GM06990 (cell line): ENCODE data around the gene SLC51B.

Experiments
- DNase-seq: peaks from one replicate; pipeline ENCODE4 v3.0.0-alpha.2; 2011; ENCODE audit not compliant: insufficient read length; ENCODE audit errors: extremely low read depth
- H3K27me3 ChIP-seq: replicated peaks from 2 replicates; pipeline ENCODE4 v1.6.0; 2011; ENCODE audit warnings: low read length; ENCODE audit not compliant: control insufficient read depth, insufficient read depth
- H3K36me3 ChIP-seq: 2 replicates; pipeline ENCODE4 v1.5.1; 2011; ENCODE audit warnings: low read length; ENCODE audit not compliant: control insufficient read depth, insufficient read depth
- H3K4me3 ChIP-seq: replicated peaks from 2 replicates; pipeline ENCODE4 v1.5.1; 2011; ENCODE audit warnings: low read depth, mild to moderate bottlenecking, control low read depth, low read length
- CTCF ChIP-seq: IDR thresholded peaks from 2 replicates; pipeline ENCODE4 v1.5.1; 2011; ENCODE audit warnings: low read length, control low read depth, mild to moderate bottlenecking, inconsistent platforms; ENCODE audit not compliant: insufficient read depth, poor library complexity, severe bottlenecking

SLC51B gene

DNA sequence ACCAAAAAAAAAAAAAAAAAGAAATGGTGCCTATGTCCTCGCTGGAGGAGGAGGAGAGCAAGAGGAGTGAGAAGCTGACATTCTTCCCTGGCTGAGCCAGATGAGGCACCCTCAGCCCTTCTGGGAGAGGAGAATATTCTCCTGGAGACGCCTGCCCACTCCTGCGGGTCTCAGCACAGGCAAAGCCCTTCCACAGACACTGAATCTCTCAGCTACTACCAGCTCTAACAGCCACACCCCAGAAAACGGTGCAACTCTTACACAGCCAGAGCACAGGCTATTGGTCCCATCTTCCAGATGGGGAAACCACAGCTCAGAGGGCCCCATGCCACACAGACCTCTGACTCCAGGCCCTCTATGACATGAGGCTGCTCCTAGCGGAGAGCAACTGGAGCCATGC is 16.9 kb downstream of the SLC51B start:
- no peak overlapping the region for H3K4me3 ChIP-seq
- no peak for DNase-seq
- H3K36me3 ChIP-seq, result no peaks in the 10 kb centered on the region
- H3K27me3 ChIP-seq, result no peaks in the 10 kb centered on the region; the same call in 1 of the 2 replicates
- TF ChIP-seq CTCF, result no peak

DNA sequence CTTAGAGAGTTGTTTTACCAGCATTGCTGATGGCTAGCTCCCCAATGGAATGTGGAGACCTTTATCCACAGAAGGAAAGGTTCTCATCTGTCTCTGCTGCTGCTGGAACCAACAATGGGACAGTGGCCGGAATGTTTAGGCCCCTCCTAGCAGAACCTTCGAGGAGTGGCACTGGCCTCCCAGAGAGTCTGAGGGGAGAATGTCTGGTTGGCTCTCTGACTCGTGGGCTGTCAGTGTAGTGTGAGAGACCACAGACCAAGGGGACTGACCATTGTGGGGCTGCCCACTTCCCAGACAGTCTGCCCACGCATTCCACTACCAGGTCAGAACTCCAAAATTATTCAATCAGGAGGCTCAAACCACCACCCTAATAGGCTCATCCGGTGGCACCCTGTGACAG is 17.5 kb downstream of the SLC51B start:
- no peaks in the 10 kb centered on the region for H3K36me3 ChIP-seq
- no peak for DNase-seq

GRCh38 chr15:65066001-65066634 is 20.9 kb downstream of the SLC51B start:
- peaks cover 1% of the 10 kb centered on the region; the same call in 1 of the 2 replicates for H3K27me3 ChIP-seq
- DNase-seq, result no peak
- no peak overlapping the region for H3K4me3 ChIP-seq
- TF ChIP-seq CTCF, result no peak
- no peaks in the 10 kb centered on the region for H3K36me3 ChIP-seq

More for the DNA sequence above, 17.5 kb downstream of the SLC51B start:
- no peak for TF ChIP-seq CTCF
- peaks cover 1% of the 10 kb centered on the region; the same call in 1 of the 2 replicates for H3K27me3 ChIP-seq
- H3K4me3 ChIP-seq, result no peak overlapping the region

DNA sequence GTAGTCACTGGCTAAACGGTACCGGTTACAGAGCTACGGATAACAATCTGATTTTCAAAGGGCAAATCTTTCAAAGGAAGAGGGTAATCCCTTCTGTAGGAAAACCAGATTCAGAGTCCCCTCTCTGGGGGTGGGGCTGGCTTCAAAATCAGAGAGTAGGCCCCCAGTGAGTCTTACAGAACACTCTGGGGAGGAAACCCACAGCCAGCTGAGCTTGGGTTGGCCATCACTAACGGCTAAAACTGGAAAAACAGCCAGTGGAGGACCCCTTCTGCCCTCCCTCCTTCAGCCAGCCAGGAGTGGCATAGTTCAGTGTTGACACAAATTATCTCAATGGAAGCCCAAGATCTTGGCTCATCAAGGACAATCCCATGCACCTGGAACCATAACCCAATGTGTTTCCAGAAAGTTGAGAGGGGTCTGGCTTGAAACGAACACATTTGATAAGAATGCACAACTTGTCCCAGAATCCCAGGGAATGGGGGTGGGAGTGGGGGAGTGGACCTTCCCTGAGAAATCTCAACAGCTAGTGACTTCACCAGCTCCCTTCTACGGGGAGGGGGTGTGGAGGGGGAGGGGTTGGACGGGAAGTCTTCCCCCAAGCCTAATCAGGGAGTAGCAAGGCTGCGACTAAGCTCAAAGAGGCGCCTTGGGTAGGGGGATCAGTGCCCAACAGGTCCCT is 21.6 kb downstream of the SLC51B start:
- no peak for TF ChIP-seq CTCF
- no peak for DNase-seq
- no peak overlapping the region for H3K4me3 ChIP-seq
- peaks cover 1% of the 10 kb centered on the region; the same call in 1 of the 2 replicates for H3K27me3 ChIP-seq
- H3K36me3 ChIP-seq, result no peaks in the 10 kb centered on the region

- peaks cover 1% of the 10 kb centered on the region; the same call in 1 of the 2 replicates for H3K27me3 ChIP-seq
- no peak for DNase-seq
- TF ChIP-seq CTCF, result no peak
- no peak overlapping the region for H3K4me3 ChIP-seq
- no peaks in the 10 kb centered on the region for H3K36me3 ChIP-seq
Observed at GRCh38 chr15:65067317-65067644, 22.1 kb downstream of the SLC51B start.
